Measurements from ENCODE around the gene DYNC2H1. TPM values are rescaled to one million over a fixed set of nuclear protein-coding genes. Genes with fewer than 3 reads are reported as not detected.

Gene DYNC2H1
- polyA plus RNA-seq, 1 experiment: 6.1 TPM

GRCh38 chr11:103450241-103450640 is 341.0 kb downstream of the DYNC2H1 start:
- H3K27me3 ChIP-seq (ENCODE audit: control insufficient read depth, insufficient read depth, low read length): no peaks in the 10 kb centered on the region
- H3K36me3 ChIP-seq (ENCODE audit: control insufficient read depth, insufficient read depth, low read length): no peaks in the 10 kb centered on the region
- CTCF ChIA-PET: interaction anchor here (1.5 kb wide), 1 partner anchor 9 kb away, joined by 3 read pairs; no protein-coding TSS in a partner anchor
- TF ChIP-seq CTCF (IDR thresholded peaks at IDR 0.05; ENCODE audit: insufficient read depth, low read depth, low read length): no peak
- POLR2A ChIA-PET: no interaction called here
- DNase-seq (ENCODE audit: low read depth): no peak
- H3K4me3 ChIP-seq (ENCODE audit: low read depth, low read length): no peak overlapping the region

- Histone ChIP-seq H3K36me3 (ENCODE audit: control insufficient read depth, insufficient read depth, low read length) (no peaks in the 10 kb centered on the region), H3K27me3 (ENCODE audit: control insufficient read depth, insufficient read depth, low read length) (no peaks in the 10 kb centered on the region), H3K4me3 (ENCODE audit: low read depth, low read length) (no peak overlapping the region)
- POLR2A ChIA-PET: no interaction called here
- CTCF ChIA-PET: interaction anchor here (0.9 to 1.3 kb wide), 2 partner anchors 10 to 148 kb away, joined by 3 to 4 read pairs; no protein-coding TSS in a partner anchor
- DNase-seq (ENCODE audit: low read depth): no peak
- TF ChIP-seq CTCF (IDR thresholded peaks at IDR 0.05; ENCODE audit: insufficient read depth, low read depth, low read length): no peak
Observed at GRCh38 chr11:103453126-103453525, 343.9 kb downstream of the DYNC2H1 start.

- ChIA-PET CTCF (no interaction called here), POLR2A (interaction anchor here (0.5 kb wide), 1 partner anchor 363 kb away, joined by 3 read pairs; no protein-coding TSS in a partner anchor)
Observed at GRCh38 chr11:103453915-103454709, 344.9 kb downstream of the DYNC2H1 start.

GRCh38 chr11:103464420-103464819 is 355.2 kb downstream of the DYNC2H1 start:
- TF ChIP-seq CTCF (IDR thresholded peaks at IDR 0.05; ENCODE audit: insufficient read depth, low read depth, low read length): no peak
- CTCF ChIA-PET: interaction anchor here (1.5 kb wide), 1 partner anchor 137 kb away, joined by 4 read pairs; no protein-coding TSS in a partner anchor
- no peak for DNase-seq (ENCODE audit: low read depth)
- no peak overlapping the region for H3K4me3 ChIP-seq (ENCODE audit: low read depth, low read length)
- H3K36me3 ChIP-seq (ENCODE audit: control insufficient read depth, insufficient read depth, low read length): no peaks in the 10 kb centered on the region; the same call in 1 of the 2 replicates
- POLR2A ChIA-PET: no interaction called here
- no peaks in the 10 kb centered on the region for H3K27me3 ChIP-seq (ENCODE audit: control insufficient read depth, insufficient read depth, low read length)

More at GRCh38 chr11:103453915-103454709, 344.9 kb downstream of the DYNC2H1 start:
- no peaks in the 10 kb centered on the region for H3K27me3 ChIP-seq (ENCODE audit: control insufficient read depth, insufficient read depth, low read length)
- DNase-seq (ENCODE audit: low read depth): no peak
- no peak overlapping the region for H3K4me3 ChIP-seq (ENCODE audit: low read depth, low read length)
- TF ChIP-seq CTCF (IDR thresholded peaks at IDR 0.05; ENCODE audit: insufficient read depth, low read depth, low read length): no peak
- H3K36me3 ChIP-seq (ENCODE audit: control insufficient read depth, insufficient read depth, low read length): no peaks in the 10 kb centered on the region

GRCh38 chr11:103465555-103466140 is 356.4 kb downstream of the DYNC2H1 start:
- ChIA-PET CTCF (interaction anchor here (1.3 to 1.5 kb wide), 2 partner anchors 20 to 135 kb away, joined by 4 to 6 read pairs; no protein-coding TSS in a partner anchor), POLR2A (no interaction called here)
- Histone ChIP-seq H3K4me3 (ENCODE audit: low read depth, low read length) (no peak overlapping the region), H3K27me3 (ENCODE audit: control insufficient read depth, insufficient read depth, low read length) (no peaks in the 10 kb centered on the region), H3K36me3 (ENCODE audit: control insufficient read depth, insufficient read depth, low read length) (no peaks in the 10 kb centered on the region; the same call in 1 of the 2 replicates)
- DNase-seq (ENCODE audit: low read depth): no peak
- no peak for TF ChIP-seq CTCF (IDR thresholded peaks at IDR 0.05; ENCODE audit: insufficient read depth, low read depth, low read length)

All from BJ (cell line).